GM19351 (cell line): ENCODE data around the gene DUOX2.
"Not testable (repeated sequence)": the region's sequence is repeated elsewhere in the genome, so short reads cannot be mapped to it uniquely, and the experiment has no call there.

Experiments used
- ATAC-seq: cut with Tn5 transposase; IDR thresholded peaks from one replicate; pipeline ENCODE4 v1.9.1; 2021; ENCODE audit warnings: mild to moderate bottlenecking, moderate library complexity; ENCODE audit not compliant: unreplicated experiment

DUOX2 gene

GRCh38 chr15:45102226-45102625, 11.7 kb downstream of the DUOX2 start:
- no peak for ATAC-seq

GRCh38 chr15:45101749-45102148, 12.2 kb downstream of the DUOX2 start:
- no peak for ATAC-seq

GRCh38 chr15:45100884-45101625, 12.9 kb downstream of the DUOX2 start:
- no peak for ATAC-seq

GRCh38 chr15:45099549-45100165, 14.3 kb downstream of the DUOX2 start:
- no peak for ATAC-seq

GRCh38 chr15:45097466-45097865, 16.5 kb downstream of the DUOX2 start:
- ATAC-seq: no peak

GRCh38 chr15:45095661-45096060, 18.3 kb downstream of the DUOX2 start:
- no peak for ATAC-seq

- no peak for ATAC-seq
These were observed 19.6 kb downstream of the DUOX2 start for GRCh38 chr15:45094358-45094730.

- ATAC-seq: no peak
These were observed 20.2 kb downstream of the DUOX2 start for GRCh38 chr15:45093622-45094357.

GRCh38 chr15:45093013-45093412, 21.0 kb downstream of the DUOX2 start:
- ATAC-seq: no peak

- ATAC-seq: no peak
These were observed 22.4 kb downstream of the DUOX2 start for GRCh38 chr15:45091576-45091975.

GRCh38 chr15:45091161-45091560, 22.8 kb downstream of the DUOX2 start:
- ATAC-seq: no peak

- no peak for ATAC-seq
These were observed 24.1 kb downstream of the DUOX2 start for GRCh38 chr15:45089712-45090373.

GRCh38 chr15:45088801-45089711, 24.9 kb downstream of the DUOX2 start:
- no peak for ATAC-seq

- no peak for ATAC-seq
These were observed 26.5 kb downstream of the DUOX2 start for GRCh38 chr15:45087513-45087912.

GRCh38 chr15:45084163-45084562, 29.8 kb downstream of the DUOX2 start:
- ATAC-seq: no peak

GRCh38 chr15:45083223-45083622, 30.7 kb downstream of the DUOX2 start:
- ATAC-seq: no peak

GRCh38 chr15:45082412-45082811, 31.6 kb downstream of the DUOX2 start:
- ATAC-seq: not testable (repeated sequence)

- ATAC-seq: not testable (repeated sequence)
These were observed 33.4 kb downstream of the DUOX2 start for GRCh38 chr15:45080593-45080992.

- not testable (repeated sequence) for ATAC-seq
These were observed 34.2 kb downstream of the DUOX2 start for GRCh38 chr15:45079628-45080246.

GRCh38 chr15:45079201-45079600, 34.8 kb downstream of the DUOX2 start:
- ATAC-seq: not testable (repeated sequence)
